ENCODE data around the gene E4F1.

DNA sequence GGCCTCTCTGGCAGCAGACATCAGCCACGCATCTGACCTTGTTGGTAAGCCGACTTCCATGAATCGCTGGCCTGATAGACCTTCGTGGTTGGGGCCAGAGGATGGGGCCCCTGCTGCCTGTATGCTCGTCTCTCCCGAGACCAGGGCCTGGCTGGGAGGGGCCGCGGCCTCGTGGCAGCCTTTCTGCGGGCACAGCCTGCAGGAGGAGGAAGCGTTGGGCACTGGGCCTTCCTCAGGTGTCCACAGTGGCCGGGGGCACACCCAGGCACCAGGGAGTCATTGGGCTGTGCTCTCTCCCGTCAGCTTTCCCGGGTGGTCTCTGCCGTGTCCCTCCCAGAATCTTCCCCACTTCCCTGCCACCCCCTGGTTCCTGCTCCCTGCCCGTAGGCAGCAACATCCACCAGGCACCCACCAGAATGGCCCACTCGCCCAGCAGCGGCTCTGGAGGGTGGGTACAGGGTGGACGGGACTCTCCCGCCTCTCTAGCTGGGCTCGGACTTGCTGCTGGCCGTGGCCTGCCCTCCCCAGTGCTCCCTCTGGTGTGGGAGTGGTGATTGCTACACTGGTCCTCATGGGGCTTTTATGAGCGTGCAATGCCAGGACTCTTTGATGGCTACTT lies 6.3 kb downstream of the E4F1 start:
- no peak for TF ChIP-seq MYC (IDR thresholded peaks at IDR 0.05; ENCODE audit: low read depth, low read length)
- TF ChIP-seq, protein P1, sequence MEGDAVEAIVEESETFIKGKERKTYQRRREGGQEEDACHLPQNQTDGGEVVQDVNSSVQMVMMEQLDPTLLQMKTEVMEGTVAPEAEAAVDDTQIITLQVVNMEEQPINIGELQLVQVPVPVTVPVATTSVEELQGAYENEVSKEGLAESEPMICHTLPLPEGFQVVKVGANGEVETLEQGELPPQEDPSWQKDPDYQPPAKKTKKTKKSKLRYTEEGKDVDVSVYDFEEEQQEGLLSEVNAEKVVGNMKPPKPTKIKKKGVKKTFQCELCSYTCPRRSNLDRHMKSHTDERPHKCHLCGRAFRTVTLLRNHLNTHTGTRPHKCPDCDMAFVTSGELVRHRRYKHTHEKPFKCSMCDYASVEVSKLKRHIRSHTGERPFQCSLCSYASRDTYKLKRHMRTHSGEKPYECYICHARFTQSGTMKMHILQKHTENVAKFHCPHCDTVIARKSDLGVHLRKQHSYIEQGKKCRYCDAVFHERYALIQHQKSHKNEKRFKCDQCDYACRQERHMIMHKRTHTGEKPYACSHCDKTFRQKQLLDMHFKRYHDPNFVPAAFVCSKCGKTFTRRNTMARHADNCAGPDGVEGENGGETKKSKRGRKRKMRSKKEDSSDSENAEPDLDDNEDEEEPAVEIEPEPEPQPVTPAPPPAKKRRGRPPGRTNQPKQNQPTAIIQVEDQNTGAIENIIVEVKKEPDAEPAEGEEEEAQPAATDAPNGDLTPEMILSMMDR (IDR thresholded peaks at IDR 0.05; ENCODE audit: extremely low read depth in 1 of 2, insufficient read depth in 1 of 2, low read depth in 1 of 2, low read length in 2 of 2), result no peak
- no peak for TF ChIP-seq EZH2 (IDR thresholded peaks at IDR 0.05; ENCODE audit: borderline replicate concordance, low read depth, low read length, severe bottlenecking)
- TF ChIP-seq POLR2AphosphoS5 (IDR thresholded peaks at IDR 0.05; ENCODE audit: insufficient read depth, low read depth, low read length), result no peak
- no peak for TF ChIP-seq JUN (IDR thresholded peaks at IDR 0.05; ENCODE audit: borderline replicate concordance, insufficient read depth, insufficient read length, low read depth)
- TF ChIP-seq POLR2A (IDR thresholded peaks at IDR 0.05; ENCODE audit: low read depth, low read length), result no peak
- no peak for TF ChIP-seq MAX (IDR thresholded peaks at IDR 0.05; ENCODE audit: insufficient read depth, insufficient read length)
- TF ChIP-seq FOS (IDR thresholded peaks at IDR 0.05; ENCODE audit: borderline replicate concordance, insufficient read depth, low read length), result no peak

All from endothelial cell of umbilical vein (primary cell).